ENCODE results near the gene TGFB3. TPM values are rescaled to one million over a fixed set of nuclear protein-coding genes. Genes with fewer than 3 reads are reported as not detected.

TGFB3 gene
- total RNA-seq, 4 donors from 2014 or later: 2.8 to 4.7 (median 3.6) TPM

GRCh38 chr14:75917946-75918335 is 63.9 kb downstream of the TGFB3 start:
- intact Hi-C loops (cut with DNase I; ENCODE audit: low total_unique reads): no loop called here
- TF ChIP-seq CTCF (IDR thresholded peaks at IDR 0.05) (no peak), POLR2A (IDR thresholded peaks at IDR 0.05) (no peak)

GRCh38 chr14:75917322-75917945 is 64.4 kb downstream of the TGFB3 start:
- no peak for DNase-seq (ENCODE audit: low spot score in 2 of 2)
- no peak overlapping the region for H3K4me3 ChIP-seq (ENCODE audit: low read depth, poor library complexity, severe bottlenecking)
- TF ChIP-seq CTCF (IDR thresholded peaks at IDR 0.05) (no peak), POLR2A (IDR thresholded peaks at IDR 0.05) (no peak)
- intact Hi-C loops (cut with DNase I; ENCODE audit: low total_unique reads): no loop called here
- whole genome bisulfite sequencing, 2 donors: 90 to 91% methylated on average over 10 of the region's 10 CpGs

More at GRCh38 chr14:75917946-75918335, 63.9 kb downstream of the TGFB3 start:
- no peak overlapping the region for H3K4me3 ChIP-seq (ENCODE audit: low read depth, poor library complexity, severe bottlenecking)
- WGBS, 2 donors: 82 to 90% methylated on average over 1 of the region's 1 CpG
- no peak for DNase-seq (ENCODE audit: low spot score in 2 of 2)

- TF ChIP-seq CTCF (IDR thresholded peaks at IDR 0.05): no peak
- no peak for TF ChIP-seq POLR2A (IDR thresholded peaks at IDR 0.05)
- no peak overlapping the region for H3K4me3 ChIP-seq (ENCODE audit: low read depth, poor library complexity, severe bottlenecking)
- DNase-seq (ENCODE audit: low spot score in 2 of 2): no peak
- intact Hi-C loops (cut with DNase I; ENCODE audit: low total_unique reads): no loop called here
- WGBS, 2 donors: 94 to 98% methylated on average over 2 of the region's 2 CpGs
Measured at GRCh38 chr14:75915045-75915444, 66.8 kb downstream of the TGFB3 start.

GRCh38 chr14:75913183-75913582 is 68.6 kb downstream of the TGFB3 start:
- intact Hi-C loops (cut with DNase I; ENCODE audit: low total_unique reads): no loop called here
- TF ChIP-seq POLR2A (IDR thresholded peaks at IDR 0.05) (no peak), CTCF (IDR thresholded peaks at IDR 0.05) (no peak)
- no peak for DNase-seq (ENCODE audit: low spot score in 2 of 2)
- WGBS, 2 donors: 95 to 96% methylated on average over 2 of the region's 2 CpGs
- no peak overlapping the region for H3K4me3 ChIP-seq (ENCODE audit: low read depth, poor library complexity, severe bottlenecking)

GRCh38 chr14:75911883-75912282 is 69.9 kb downstream of the TGFB3 start:
- no peak for DNase-seq (ENCODE audit: low spot score in 2 of 2)
- 79 to 80% methylated on average over 7 of the region's 7 CpGs for WGBS, 2 donors

GRCh38 chr14:75910048-75910447 is 71.7 kb downstream of the TGFB3 start:
- no peak overlapping the region for H3K4me3 ChIP-seq (ENCODE audit: low read depth, poor library complexity, severe bottlenecking)
- DNase-seq (ENCODE audit: low spot score in 2 of 2): no peak
- TF ChIP-seq CTCF (IDR thresholded peaks at IDR 0.05) (no peak), POLR2A (IDR thresholded peaks at IDR 0.05) (no peak)
- whole genome bisulfite sequencing, 2 donors: 73 to 76% methylated on average over 2 of the region's 2 CpGs
- intact Hi-C loops (cut with DNase I; ENCODE audit: low total_unique reads): no loop called here

More at GRCh38 chr14:75911883-75912282, 69.9 kb downstream of the TGFB3 start:
- intact Hi-C loops (cut with DNase I; ENCODE audit: low total_unique reads): no loop called here
- no peak for TF ChIP-seq POLR2A (IDR thresholded peaks at IDR 0.05)
- no peak overlapping the region for H3K4me3 ChIP-seq (ENCODE audit: low read depth, poor library complexity, severe bottlenecking)
